ENCODE results near the gene VPS35L.

The VPS35L gene

GRCh38 chr16:19696328-19696727 lies 140.8 kb downstream of the VPS35L start:
- ATAC-seq (no peak), DNase-seq (peak; percentile 29)

GRCh38 chr16:19696961-19697360 lies 141.5 kb downstream of the VPS35L start:
- no peak for DNase-seq

GRCh38 chr16:19697756-19698318 lies 142.3 kb downstream of the VPS35L start:
- no peak for DNase-seq
- ATAC-seq: no peak

More at GRCh38 chr16:19696961-19697360, 141.5 kb downstream of the VPS35L start:
- no peak for ATAC-seq

- DNase-seq: no peak
- peak; percentile 45 for ATAC-seq
Measured at GRCh38 chr16:19698480-19699465, 143.3 kb downstream of the VPS35L start.

GRCh38 chr16:19699472-19699871 lies 144.0 kb downstream of the VPS35L start:
- ATAC-seq (no peak), DNase-seq (no peak)

GRCh38 chr16:19700319-19700781 lies 144.8 kb downstream of the VPS35L start:
- ATAC-seq: no peak
- DNase-seq: no peak

- DNase-seq (no peak), ATAC-seq (no peak)
Measured at GRCh38 chr16:19701091-19701490, 145.6 kb downstream of the VPS35L start.

GRCh38 chr16:19703172-19703889 lies 147.8 kb downstream of the VPS35L start:
- DNase-seq (no peak), ATAC-seq (no peak)

- no peak for ATAC-seq
- no peak for DNase-seq
Measured at GRCh38 chr16:19704321-19705145, 149.0 kb downstream of the VPS35L start.

GRCh38 chr16:19705146-19705501 lies 149.6 kb downstream of the VPS35L start:
- DNase-seq (no peak), ATAC-seq (no peak)

GRCh38 chr16:19705843-19706242 lies 150.3 kb downstream of the VPS35L start:
- ATAC-seq (no peak), DNase-seq (no peak)

- no peak for DNase-seq
Measured at GRCh38 chr16:19706846-19707245, 151.3 kb downstream of the VPS35L start.

GRCh38 chr16:19707569-19708295 lies 152.2 kb downstream of the VPS35L start:
- DNase-seq: no peak
- peak; percentile 10 for ATAC-seq

More at GRCh38 chr16:19706846-19707245, 151.3 kb downstream of the VPS35L start:
- ATAC-seq: no peak

GRCh38 chr16:19708296-19709205 lies 153.0 kb downstream of the VPS35L start:
- ATAC-seq: no peak
- DNase-seq: no peak

GRCh38 chr16:19709381-19710136 lies 154.1 kb downstream of the VPS35L start:
- DNase-seq (no peak), ATAC-seq (no peak)

- DNase-seq (no peak), ATAC-seq (no peak)
Measured at GRCh38 chr16:19710191-19710908, 154.8 kb downstream of the VPS35L start.

GRCh38 chr16:19710991-19711545 lies 155.6 kb downstream of the VPS35L start:
- ATAC-seq: no peak
- DNase-seq: no peak

- ATAC-seq (no peak), DNase-seq (no peak)
Measured at GRCh38 chr16:19711643-19712042, 156.1 kb downstream of the VPS35L start.
